ENCODE measurements around the gene RNF145. TPM values are rescaled to one million over a fixed set of nuclear protein-coding genes. Genes with fewer than 3 reads are reported as not detected.

RNF145 gene
- total RNA-seq, 1 donor from 2014 or later = 220 TPM

- intact Hi-C loops (cut with DNase I) = no loop called here
- H3K27ac ChIP-seq = peak overlapping the region; percentile 78
- peaks cover 73% of the 10 kb centered on the region for H3K4me1 ChIP-seq
- ATAC-seq = no peak
- no peak for TF ChIP-seq CTCF (IDR thresholded peaks at IDR 0.05)
- H3K27me3 ChIP-seq = no peaks in the 10 kb centered on the region
- DNase-seq = no peak
- peaks cover 14% of the 10 kb centered on the region for H3K36me3 ChIP-seq
- H3K4me3 ChIP-seq = no peak overlapping the region
- H3K9me3 ChIP-seq = no peaks in the 10 kb centered on the region
Observed at GRCh38 chr5:159181651-159182050, 27.7 kb downstream of the RNF145 start.

- Histone ChIP-seq H3K27me3 (no peaks in the 10 kb centered on the region), H3K4me3 (no peak overlapping the region), H3K4me1 (peaks cover 75% of the 10 kb centered on the region), H3K27ac (peak overlapping the region; percentile 78), H3K36me3 (peaks cover 19% of the 10 kb centered on the region), H3K9me3 (no peaks in the 10 kb centered on the region)
- ATAC-seq (peak; percentile 42), DNase-seq (no peak)
- intact Hi-C loops (cut with DNase I) = no loop called here
- no peak for TF ChIP-seq CTCF (IDR thresholded peaks at IDR 0.05)
Observed at GRCh38 chr5:159181152-159181551, 28.2 kb downstream of the RNF145 start.

- ATAC-seq (no peak), DNase-seq (no peak)
- no peak overlapping the region for H3K4me3 ChIP-seq
- H3K36me3 ChIP-seq = peaks cover 16% of the 10 kb centered on the region
- H3K27me3 ChIP-seq = no peaks in the 10 kb centered on the region
- peak overlapping the region; percentile 45 for H3K27ac ChIP-seq
- peaks cover 77% of the 10 kb centered on the region for H3K4me1 ChIP-seq
- intact Hi-C loops (cut with DNase I) = no loop called here
- H3K9me3 ChIP-seq = no peaks in the 10 kb centered on the region
- no peak for TF ChIP-seq CTCF (IDR thresholded peaks at IDR 0.05)
Observed at GRCh38 chr5:159179529-159180305, 29.6 kb downstream of the RNF145 start.

- no peak for TF ChIP-seq CTCF (IDR thresholded peaks at IDR 0.05)
- intact Hi-C loops (cut with DNase I) = no loop called here
- peaks cover 16% of the 10 kb centered on the region for H3K36me3 ChIP-seq
- no peak overlapping the region for H3K4me3 ChIP-seq
- peak overlapping the region; percentile 45 for H3K27ac ChIP-seq
- DNase-seq (no peak), ATAC-seq (peak; percentile 61)
- H3K9me3 ChIP-seq = no peaks in the 10 kb centered on the region
- H3K27me3 ChIP-seq = no peaks in the 10 kb centered on the region
- H3K4me1 ChIP-seq = peaks cover 79% of the 10 kb centered on the region
Observed at GRCh38 chr5:159178978-159179377, 30.4 kb downstream of the RNF145 start.

- DNase-seq = no peak
- Histone ChIP-seq H3K27ac (peak overlapping the region; percentile 37), H3K4me3 (no peak overlapping the region), H3K36me3 (peaks cover 29% of the 10 kb centered on the region), H3K9me3 (no peaks in the 10 kb centered on the region), H3K4me1 (peaks cover 51% of the 10 kb centered on the region), H3K27me3 (no peaks in the 10 kb centered on the region)
- ATAC-seq = peak; percentile 43
- TF ChIP-seq CTCF (IDR thresholded peaks at IDR 0.05) = no peak
- intact Hi-C loops (cut with DNase I) = no loop called here
Observed at GRCh38 chr5:159175547-159175946, 33.8 kb downstream of the RNF145 start.

All from upper lobe of right lung (tissue), 1 donor.